Measurements from ENCODE around the gene CDK2AP2. TPM values are rescaled to one million over a fixed set of nuclear protein-coding genes. Genes with fewer than 3 reads are reported as not detected.
"Not testable (repeated sequence)": the region's sequence is repeated elsewhere in the genome, so short reads cannot be mapped to it uniquely, and the experiment has no call there.

Gene CDK2AP2, protein sequence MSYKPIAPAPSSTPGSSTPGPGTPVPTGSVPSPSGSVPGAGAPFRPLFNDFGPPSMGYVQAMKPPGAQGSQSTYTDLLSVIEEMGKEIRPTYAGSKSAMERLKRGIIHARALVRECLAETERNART
- 11.7 and 17.2 TPM in 2 replicates for polyA plus RNA-seq (2011; rRNA removed)
- 12.9 and 16.1 TPM in 2 replicates for polyA minus RNA-seq (2011; rRNA and poly(A)+ RNA removed)

DNA sequence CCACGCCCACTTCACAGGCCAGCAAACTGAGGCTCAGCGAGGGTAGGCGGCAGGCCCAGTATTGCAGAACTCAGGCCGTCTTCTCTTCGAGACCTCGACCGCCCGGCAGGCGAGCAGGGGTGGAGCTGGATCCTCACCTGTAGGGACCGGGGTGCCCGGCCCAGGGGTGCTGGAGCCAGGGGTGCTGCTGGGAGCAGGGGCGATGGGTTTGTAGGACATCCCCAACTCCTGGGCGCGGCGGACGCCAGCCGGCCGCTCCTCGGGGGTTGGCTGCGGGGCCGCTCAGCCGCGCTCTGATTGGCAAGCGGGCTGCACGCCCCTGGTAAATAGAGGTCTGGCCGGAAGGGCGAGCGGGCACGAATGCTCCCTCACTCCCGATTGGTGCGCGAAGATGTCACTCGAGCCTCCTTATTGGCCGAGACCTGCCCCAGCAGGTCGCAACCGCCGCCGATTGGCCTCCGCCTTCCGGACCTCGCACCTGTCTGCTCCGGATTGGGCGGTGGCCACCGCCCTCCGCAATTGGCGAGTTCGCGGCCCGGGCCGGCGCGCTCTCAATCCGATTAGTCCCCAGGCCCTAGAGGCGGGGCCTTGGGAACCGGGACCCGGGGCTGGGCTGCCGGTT is at the start of gene CDK2AP2:
CDK2AP2 (minus strand) TSS at position 299 of the 622 bp plus-strand sequence; CDS start at position 219, 80 bp downstream.
- Histone ChIP-seq H3K27me3 (ENCODE audit: control insufficient read depth, insufficient read depth, low read length) (no peaks in the 10 kb centered on the region), H3K4me3 (ENCODE audit: low read depth, low read length) (peak within 1 kb of the TSS; percentile 87), H3K9me3 (ENCODE audit: control insufficient read depth, insufficient read depth, low read length) (no peaks in the 10 kb centered on the region; the same call in 1 of the 2 replicates), H3K27ac (ENCODE audit: low read depth, low read length) (peak within 1 kb of the TSS; percentile 89)
- CTCF ChIA-PET = interaction anchor here (1.0 kb wide), 1 partner anchor 106 kb away, joined by 3 read pairs; no protein-coding TSS in a partner anchor
- peak; percentile 100 for DNase-seq (ENCODE audit: low read depth, low spot score)
- TF ChIP-seq, protein P1, sequence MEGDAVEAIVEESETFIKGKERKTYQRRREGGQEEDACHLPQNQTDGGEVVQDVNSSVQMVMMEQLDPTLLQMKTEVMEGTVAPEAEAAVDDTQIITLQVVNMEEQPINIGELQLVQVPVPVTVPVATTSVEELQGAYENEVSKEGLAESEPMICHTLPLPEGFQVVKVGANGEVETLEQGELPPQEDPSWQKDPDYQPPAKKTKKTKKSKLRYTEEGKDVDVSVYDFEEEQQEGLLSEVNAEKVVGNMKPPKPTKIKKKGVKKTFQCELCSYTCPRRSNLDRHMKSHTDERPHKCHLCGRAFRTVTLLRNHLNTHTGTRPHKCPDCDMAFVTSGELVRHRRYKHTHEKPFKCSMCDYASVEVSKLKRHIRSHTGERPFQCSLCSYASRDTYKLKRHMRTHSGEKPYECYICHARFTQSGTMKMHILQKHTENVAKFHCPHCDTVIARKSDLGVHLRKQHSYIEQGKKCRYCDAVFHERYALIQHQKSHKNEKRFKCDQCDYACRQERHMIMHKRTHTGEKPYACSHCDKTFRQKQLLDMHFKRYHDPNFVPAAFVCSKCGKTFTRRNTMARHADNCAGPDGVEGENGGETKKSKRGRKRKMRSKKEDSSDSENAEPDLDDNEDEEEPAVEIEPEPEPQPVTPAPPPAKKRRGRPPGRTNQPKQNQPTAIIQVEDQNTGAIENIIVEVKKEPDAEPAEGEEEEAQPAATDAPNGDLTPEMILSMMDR (IDR thresholded peaks at IDR 0.05; ENCODE audit: low read depth, low read length) = no peak
- POLR2A ChIA-PET = no interaction called here

DNA sequence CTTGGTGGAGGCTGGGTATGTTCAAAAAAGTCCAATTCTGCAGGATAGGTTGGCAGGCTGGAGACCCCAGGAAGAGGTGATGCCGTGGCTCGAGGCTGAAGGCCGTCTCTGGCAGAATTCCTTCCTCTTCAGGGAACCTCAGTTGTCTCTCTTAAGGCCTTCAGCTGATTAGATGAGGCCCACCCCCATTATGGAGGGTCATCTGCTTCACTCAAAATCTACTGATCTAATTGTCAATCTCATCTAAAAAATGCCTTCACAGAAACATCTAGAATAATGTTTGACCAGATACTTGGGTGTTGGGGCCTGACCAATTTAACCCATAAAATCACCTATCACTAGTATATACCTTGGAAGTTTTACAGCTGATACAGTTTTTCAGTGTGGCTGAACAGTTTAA is 48.3 kb upstream of the CDK2AP2 start:
- DNase-seq (ENCODE audit: low read depth, low spot score) = no peak
- peaks cover 5% of the 10 kb centered on the region for H3K27me3 ChIP-seq (ENCODE audit: control insufficient read depth, insufficient read depth, low read length)
- H3K4me3 ChIP-seq (ENCODE audit: low read depth, low read length) = no peak overlapping the region
- CTCF ChIA-PET = no interaction called here
- H3K9me3 ChIP-seq (ENCODE audit: control insufficient read depth, insufficient read depth, low read length) = peaks cover 5% of the 10 kb centered on the region
- no peak overlapping the region for H3K27ac ChIP-seq (ENCODE audit: low read depth, low read length)
- TF ChIP-seq, protein P1 (IDR thresholded peaks at IDR 0.05; ENCODE audit: low read depth, low read length) = no peak
- POLR2A ChIA-PET = no interaction called here

DNA sequence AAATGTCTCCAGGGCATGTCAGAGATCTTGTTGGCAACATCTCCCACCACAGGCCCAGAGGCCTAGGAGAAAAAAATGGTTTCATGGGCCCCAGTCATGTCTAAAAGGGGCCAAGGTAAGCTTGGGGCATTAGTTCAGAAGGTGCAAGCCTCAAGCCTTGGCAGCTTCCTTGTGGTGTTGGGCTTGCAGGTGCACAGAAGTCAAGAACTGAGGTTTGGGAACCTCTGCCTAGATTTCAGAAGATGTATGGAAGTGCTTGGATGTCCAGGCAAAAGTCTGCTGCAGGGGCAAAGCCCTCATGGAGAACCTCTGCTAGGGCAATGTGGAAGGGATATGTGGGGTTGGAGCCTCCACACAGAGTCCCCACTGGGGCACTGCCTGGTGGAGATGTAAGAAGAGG is 43.7 kb upstream of the CDK2AP2 start:
- POLR2A ChIA-PET, CTCF ChIA-PET: not testable (repeated sequence)

DNA sequence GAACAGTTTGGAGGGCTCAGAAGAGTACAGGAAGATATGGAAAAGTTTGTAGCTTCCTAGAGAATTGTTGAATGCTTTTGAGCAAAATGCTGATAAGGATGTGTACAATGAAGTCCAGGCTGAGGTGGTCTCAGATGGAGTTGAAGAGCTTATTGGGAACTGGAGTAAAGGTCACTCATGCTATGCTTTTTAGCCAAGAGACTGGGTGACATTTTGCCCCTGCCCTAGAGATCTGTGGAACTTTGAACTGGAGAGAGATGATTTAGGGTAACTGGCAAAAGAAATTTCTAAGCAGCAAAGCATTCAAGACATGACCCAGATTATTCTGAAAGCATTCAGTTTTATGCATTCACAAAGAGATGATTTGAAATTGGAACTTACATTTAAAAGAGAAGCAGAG is 43.2 kb upstream of the CDK2AP2 start:
- POLR2A ChIA-PET = no interaction called here
- Histone ChIP-seq H3K27me3 (ENCODE audit: control insufficient read depth, insufficient read depth, low read length) (peaks cover 5% of the 10 kb centered on the region), H3K9me3 (ENCODE audit: control insufficient read depth, insufficient read depth, low read length) (peaks cover 5% of the 10 kb centered on the region; the same call in 1 of the 2 replicates), H3K4me3 (ENCODE audit: low read depth, low read length) (no peak overlapping the region), H3K27ac (ENCODE audit: low read depth, low read length) (no peak overlapping the region)
- TF ChIP-seq, protein P1 (IDR thresholded peaks at IDR 0.05; ENCODE audit: low read depth, low read length) = no peak
- CTCF ChIA-PET = no interaction called here
- DNase-seq (ENCODE audit: low read depth, low spot score) = no peak

More for the DNA sequence above, 43.7 kb upstream of the CDK2AP2 start:
- H3K4me3 ChIP-seq (ENCODE audit: low read depth, low read length); H3K27me3 ChIP-seq (ENCODE audit: control insufficient read depth, insufficient read depth, low read length); H3K9me3 ChIP-seq (ENCODE audit: control insufficient read depth, insufficient read depth, low read length); DNase-seq (ENCODE audit: low read depth, low spot score); H3K27ac ChIP-seq (ENCODE audit: low read depth, low read length): not testable (repeated sequence)

DNA sequence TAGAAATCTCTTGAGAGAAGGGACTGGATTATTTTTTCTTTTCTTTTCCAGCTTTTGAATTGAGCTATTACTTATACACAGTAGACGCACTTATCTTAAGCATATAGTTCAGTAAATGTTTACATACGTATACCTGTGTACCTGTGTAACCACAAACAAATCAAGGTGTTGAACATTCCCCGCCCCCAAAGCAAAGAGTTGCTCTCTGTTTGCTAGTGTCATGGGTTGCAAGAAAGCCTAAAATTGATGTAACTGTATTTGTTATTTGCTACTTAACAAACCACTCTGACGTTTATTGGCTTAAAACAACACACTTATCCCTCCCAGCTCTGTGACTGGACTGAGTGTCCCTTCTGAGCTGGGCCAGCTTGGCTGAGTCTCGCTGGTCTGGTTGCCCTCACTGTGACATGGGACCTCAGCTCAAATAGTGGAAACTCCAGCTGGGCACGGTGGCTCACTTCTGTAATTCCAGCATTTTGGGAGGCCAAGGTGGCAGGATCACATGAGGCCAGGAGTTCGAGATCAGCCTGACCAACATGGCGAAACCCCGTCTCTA is 40.7 kb upstream of the CDK2AP2 start:
- ChIA-PET POLR2A (no interaction called here), CTCF (no interaction called here)
- Histone ChIP-seq H3K9me3 (ENCODE audit: control insufficient read depth, insufficient read depth, low read length) (peaks cover 5% of the 10 kb centered on the region; the same call in 1 of the 2 replicates), H3K27me3 (ENCODE audit: control insufficient read depth, insufficient read depth, low read length) (peaks cover 5% of the 10 kb centered on the region), H3K4me3 (ENCODE audit: low read depth, low read length) (no peak overlapping the region), H3K27ac (ENCODE audit: low read depth, low read length) (no peak overlapping the region)
- TF ChIP-seq, protein P1 (IDR thresholded peaks at IDR 0.05; ENCODE audit: low read depth, low read length) = no peak
- no peak for DNase-seq (ENCODE audit: low read depth, low spot score)

DNA sequence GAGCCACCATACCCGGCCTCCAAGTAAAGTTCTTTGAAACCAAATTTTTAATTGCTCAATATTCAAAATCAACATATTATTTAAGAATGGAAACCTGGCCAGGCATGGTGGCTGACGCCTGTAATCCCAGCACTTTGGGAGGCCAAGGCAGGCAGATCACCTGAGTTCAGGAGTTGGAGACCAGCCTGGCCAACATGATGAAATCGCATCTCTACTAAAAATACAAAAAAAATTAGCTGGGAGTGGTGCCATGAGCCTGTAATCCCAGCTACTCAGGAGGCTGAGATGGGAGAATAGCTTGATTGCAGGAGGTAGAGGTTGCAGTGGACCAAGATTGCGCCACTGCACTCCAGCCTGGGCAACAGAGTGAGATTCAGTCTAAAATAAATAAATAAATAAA is 40.1 kb upstream of the CDK2AP2 start:
- POLR2A ChIA-PET; H3K27me3 ChIP-seq (ENCODE audit: control insufficient read depth, insufficient read depth, low read length); DNase-seq (ENCODE audit: low read depth, low spot score); H3K9me3 ChIP-seq (ENCODE audit: control insufficient read depth, insufficient read depth, low read length); H3K4me3 ChIP-seq (ENCODE audit: low read depth, low read length); CTCF ChIA-PET; H3K27ac ChIP-seq (ENCODE audit: low read depth, low read length): not testable (repeated sequence)
